ENCODE results near the gene FBXO2.
"Not testable (repeated sequence)": the region's sequence is repeated elsewhere in the genome, so short reads cannot be mapped to it uniquely, and the experiment has no call there.

FBXO2 gene

GRCh38 chr1:11646317-11646716 lies 7.9 kb downstream of the FBXO2 start:
- H3K4me1 Mint-ChIP-seq: peaks cover 15% of the 10 kb centered on the region
- H3K27me3 Mint-ChIP-seq: no peaks in the 10 kb centered on the region
- no peak overlapping the region for H3K4me3 Mint-ChIP-seq
- no peak overlapping the region for H3K27ac Mint-ChIP-seq (ENCODE audit: low read depth)
- peaks cover 3% of the 10 kb centered on the region for H3K36me3 Mint-ChIP-seq (ENCODE audit: insufficient read depth)
- DNase-seq (ENCODE audit: low spot score in 2 of 2) (no peak), ATAC-seq (replicated peaks; ENCODE audit: extremely low read depth, poor library complexity, severe bottlenecking) (no peak)
- no peaks in the 10 kb centered on the region for H3K9me3 Mint-ChIP-seq

GRCh38 chr1:11645670-11646265 lies 8.5 kb downstream of the FBXO2 start:
- no peak overlapping the region for H3K4me3 Mint-ChIP-seq
- no peak overlapping the region for H3K27ac Mint-ChIP-seq (ENCODE audit: low read depth)
- ATAC-seq (replicated peaks; ENCODE audit: extremely low read depth, poor library complexity, severe bottlenecking) (peak; percentile 48), DNase-seq (ENCODE audit: low spot score in 2 of 2) (peak; percentile 57 to 65)
- no peaks in the 10 kb centered on the region for H3K9me3 Mint-ChIP-seq
- H3K4me1 Mint-ChIP-seq: peaks cover 10% of the 10 kb centered on the region
- no peaks in the 10 kb centered on the region for H3K27me3 Mint-ChIP-seq
- H3K36me3 Mint-ChIP-seq (ENCODE audit: insufficient read depth): peaks cover 2% of the 10 kb centered on the region

- Mint-ChIP-seq H3K9me3 (no peaks in the 10 kb centered on the region), H3K36me3 (ENCODE audit: insufficient read depth) (no peaks in the 10 kb centered on the region), H3K4me1 (peaks cover 7% of the 10 kb centered on the region), H3K4me3 (no peak overlapping the region), H3K27me3 (no peaks in the 10 kb centered on the region), H3K27ac (ENCODE audit: low read depth) (no peak overlapping the region)
- DNase-seq (ENCODE audit: low spot score in 2 of 2) (no peak), ATAC-seq (replicated peaks; ENCODE audit: extremely low read depth, poor library complexity, severe bottlenecking) (no peak)
Measured at GRCh38 chr1:11645270-11645669, 9.0 kb downstream of the FBXO2 start.

- Mint-ChIP-seq H3K9me3 (no peaks in the 10 kb centered on the region), H3K27ac (ENCODE audit: low read depth) (no peak overlapping the region), H3K4me1 (no peaks in the 10 kb centered on the region), H3K36me3 (ENCODE audit: insufficient read depth) (no peaks in the 10 kb centered on the region), H3K4me3 (no peak overlapping the region), H3K27me3 (no peaks in the 10 kb centered on the region)
- DNase-seq (ENCODE audit: low spot score in 2 of 2) (no peak), ATAC-seq (replicated peaks; ENCODE audit: extremely low read depth, poor library complexity, severe bottlenecking) (no peak)
Measured at GRCh38 chr1:11643782-11644181, 10.4 kb downstream of the FBXO2 start.

GRCh38 chr1:11642418-11643017 lies 11.7 kb downstream of the FBXO2 start:
- H3K36me3 Mint-ChIP-seq (ENCODE audit: insufficient read depth); H3K9me3 Mint-ChIP-seq; H3K4me3 Mint-ChIP-seq; H3K4me1 Mint-ChIP-seq; H3K27me3 Mint-ChIP-seq; H3K27ac Mint-ChIP-seq (ENCODE audit: low read depth): not testable (repeated sequence)
- DNase-seq (ENCODE audit: low spot score in 2 of 2) (peak; percentile 52 to 57), ATAC-seq (replicated peaks; ENCODE audit: extremely low read depth, poor library complexity, severe bottlenecking) (peak; percentile 64)

GRCh38 chr1:11641776-11642305 lies 12.4 kb downstream of the FBXO2 start:
- no peaks in the 10 kb centered on the region for H3K4me1 Mint-ChIP-seq
- H3K27me3 Mint-ChIP-seq: peaks cover 6% of the 10 kb centered on the region
- H3K36me3 Mint-ChIP-seq (ENCODE audit: insufficient read depth): no peaks in the 10 kb centered on the region
- H3K27ac Mint-ChIP-seq (ENCODE audit: low read depth): no peak overlapping the region
- H3K4me3 Mint-ChIP-seq: no peak overlapping the region
- ATAC-seq (replicated peaks; ENCODE audit: extremely low read depth, poor library complexity, severe bottlenecking): no peak
- no peak for DNase-seq (ENCODE audit: low spot score in 2 of 2)
- no peaks in the 10 kb centered on the region for H3K9me3 Mint-ChIP-seq

- no peak for DNase-seq (ENCODE audit: low spot score in 2 of 2)
- no peaks in the 10 kb centered on the region for H3K9me3 Mint-ChIP-seq
- no peak overlapping the region for H3K4me3 Mint-ChIP-seq
- no peaks in the 10 kb centered on the region for H3K4me1 Mint-ChIP-seq
- H3K36me3 Mint-ChIP-seq (ENCODE audit: insufficient read depth): peaks cover 1% of the 10 kb centered on the region
- ATAC-seq (replicated peaks; ENCODE audit: extremely low read depth, poor library complexity, severe bottlenecking): no peak
- H3K27ac Mint-ChIP-seq (ENCODE audit: low read depth): no peak overlapping the region
- H3K27me3 Mint-ChIP-seq: peaks cover 14% of the 10 kb centered on the region
Measured at GRCh38 chr1:11640944-11641343, 13.3 kb downstream of the FBXO2 start.

GRCh38 chr1:11640101-11640500 lies 14.1 kb downstream of the FBXO2 start:
- peaks cover 4% of the 10 kb centered on the region for H3K36me3 Mint-ChIP-seq (ENCODE audit: insufficient read depth)
- no peak for ATAC-seq (replicated peaks; ENCODE audit: extremely low read depth, poor library complexity, severe bottlenecking)
- H3K27ac Mint-ChIP-seq (ENCODE audit: low read depth): no peak overlapping the region
- no peak for DNase-seq (ENCODE audit: low spot score in 2 of 2)
- no peaks in the 10 kb centered on the region for H3K4me1 Mint-ChIP-seq
- no peaks in the 10 kb centered on the region for H3K9me3 Mint-ChIP-seq
- no peak overlapping the region for H3K4me3 Mint-ChIP-seq
- peaks cover 18% of the 10 kb centered on the region for H3K27me3 Mint-ChIP-seq

- no peak for DNase-seq (ENCODE audit: low spot score in 2 of 2)
- Mint-ChIP-seq H3K4me1 (no peaks in the 10 kb centered on the region), H3K4me3 (no peak overlapping the region), H3K9me3 (no peaks in the 10 kb centered on the region), H3K36me3 (ENCODE audit: insufficient read depth) (peaks cover 4% of the 10 kb centered on the region), H3K27me3 (peaks cover 19% of the 10 kb centered on the region), H3K27ac (ENCODE audit: low read depth) (no peak overlapping the region)
- no peak for ATAC-seq (replicated peaks; ENCODE audit: extremely low read depth, poor library complexity, severe bottlenecking)
Measured at GRCh38 chr1:11639372-11639771, 14.9 kb downstream of the FBXO2 start.

GRCh38 chr1:11638121-11638520 lies 16.1 kb downstream of the FBXO2 start:
- H3K4me1 Mint-ChIP-seq: no peaks in the 10 kb centered on the region
- no peaks in the 10 kb centered on the region for H3K9me3 Mint-ChIP-seq

GRCh38 chr1:11634365-11635192 lies 19.6 kb downstream of the FBXO2 start:
- ATAC-seq (replicated peaks; ENCODE audit: extremely low read depth, poor library complexity, severe bottlenecking): no peak

More at GRCh38 chr1:11638121-11638520, 16.1 kb downstream of the FBXO2 start:
- Mint-ChIP-seq H3K27me3 (peaks cover 28% of the 10 kb centered on the region), H3K27ac (ENCODE audit: low read depth) (no peak overlapping the region), H3K36me3 (ENCODE audit: insufficient read depth) (peaks cover 4% of the 10 kb centered on the region), H3K4me3 (no peak overlapping the region)
- no peak for ATAC-seq (replicated peaks; ENCODE audit: extremely low read depth, poor library complexity, severe bottlenecking)
- DNase-seq (ENCODE audit: low spot score in 2 of 2): no peak

GRCh38 chr1:11629184-11630016 lies 24.8 kb downstream of the FBXO2 start:
- H3K27ac Mint-ChIP-seq (ENCODE audit: low read depth): no peak overlapping the region

More at GRCh38 chr1:11634365-11635192, 19.6 kb downstream of the FBXO2 start:
- Mint-ChIP-seq H3K4me1 (peaks cover 5% of the 10 kb centered on the region), H3K27ac (ENCODE audit: low read depth) (no peak overlapping the region), H3K36me3 (ENCODE audit: insufficient read depth) (peaks cover 4% of the 10 kb centered on the region), H3K9me3 (no peaks in the 10 kb centered on the region), H3K4me3 (no peak overlapping the region), H3K27me3 (peaks cover 46% of the 10 kb centered on the region)
- DNase-seq (ENCODE audit: low spot score in 2 of 2): no peak

More at GRCh38 chr1:11629184-11630016, 24.8 kb downstream of the FBXO2 start:
- peaks cover 5% of the 10 kb centered on the region for H3K4me1 Mint-ChIP-seq
- no peaks in the 10 kb centered on the region for H3K9me3 Mint-ChIP-seq
- ATAC-seq (replicated peaks; ENCODE audit: extremely low read depth, poor library complexity, severe bottlenecking) (no peak), DNase-seq (ENCODE audit: low spot score in 2 of 2) (no peak)
- peaks cover 3% of the 10 kb centered on the region for H3K36me3 Mint-ChIP-seq (ENCODE audit: insufficient read depth)
- no peak overlapping the region for H3K4me3 Mint-ChIP-seq
- peaks cover 74% of the 10 kb centered on the region for H3K27me3 Mint-ChIP-seq

Data from central memory CD8-positive, alpha-beta T cell (primary cell).